Tibial nerve (tissue), 3 donors: Measurements from ENCODE around the gene ANKFN1.

ENCODE experiments used
- CTCF ChIP-seq, 5 experiments: fragments of 200-600 bp in 3 of 5; fragments of 450-650 bp in 2 of 5; sonication (generic) in 3 of 5; IDR thresholded peaks; one replicate each; pipeline ENCODE4 v1.5.1; 2016 to 2019; ENCODE audit warnings: antibody characterized with exemption in 5 of 5, mild to moderate bottlenecking in 3 of 5, moderate library complexity in 2 of 5
- POLR2A ChIP-seq, 2 donors: fragments of 450-650 bp; IDR thresholded peaks; one replicate each; pipeline ENCODE4 v1.6.1; 2017; ENCODE audit warnings: antibody characterized with exemption in 2 of 2, mild to moderate bottlenecking in 2 of 2, moderate library complexity in 2 of 2

- TF ChIP-seq POLR2A (IDR thresholded peaks at IDR 0.05), result no peak
- TF ChIP-seq CTCF (IDR thresholded peaks at IDR 0.05), result no peak
Measured at GRCh38 chr17:56324676-56325075, 171.4 kb downstream of the ANKFN1 start.
